Astrocyte of the hippocampus (primary cell): ENCODE results near the gene LYPD3.

Experiments
- DNase-seq: peaks from one replicate; pipeline ENCODE4 v3.0.0; 2011; ENCODE audit warnings: low read depth, low spot score

The LYPD3 gene

GRCh38 chr19:43433689-43434088, 31.7 kb downstream of the LYPD3 start:
- DNase-seq, result no peak

- no peak for DNase-seq
These were observed 32.1 kb downstream of the LYPD3 start for GRCh38 chr19:43433358-43433673.

GRCh38 chr19:43430976-43431375, 34.4 kb downstream of the LYPD3 start:
- no peak for DNase-seq

GRCh38 chr19:43430142-43430710, 35.2 kb downstream of the LYPD3 start:
- DNase-seq, result no peak

GRCh38 chr19:43429395-43429794, 36.0 kb downstream of the LYPD3 start:
- DNase-seq, result no peak

GRCh38 chr19:43425567-43426392, 39.6 kb downstream of the LYPD3 start:
- peak; percentile 71 for DNase-seq

- DNase-seq, result no peak
These were observed 41.6 kb downstream of the LYPD3 start for GRCh38 chr19:43423779-43424178.

GRCh38 chr19:43422689-43423066, 42.7 kb downstream of the LYPD3 start:
- DNase-seq, result no peak

- no peak for DNase-seq
These were observed 43.3 kb downstream of the LYPD3 start for GRCh38 chr19:43422000-43422688.

- no peak for DNase-seq
These were observed 44.5 kb downstream of the LYPD3 start for GRCh38 chr19:43420954-43421353.

- DNase-seq, result no peak
These were observed 48.3 kb downstream of the LYPD3 start for GRCh38 chr19:43416951-43417623.

GRCh38 chr19:43414554-43414953, 50.9 kb downstream of the LYPD3 start, which contains the start of gene TEX101:
TSS of gene TEX101 (plus strand) at chr19:43414890. CDS start at chr19:43415920, 1,030 bp downstream.
- no peak for DNase-seq

GRCh38 chr19:43412441-43412840, 53.0 kb downstream of the LYPD3 start:
- no peak for DNase-seq
